ENCODE measurements around the gene ATG5. TPM values are rescaled to one million over a fixed set of nuclear protein-coding genes. Genes with fewer than 3 reads are reported as not detected.

ATG5 gene
- polyA plus RNA-seq, 3 donors = 15.0 to 31.4 (median 29.9) TPM

GRCh38 chr6:106250953-106251352 is 74.6 kb downstream of the ATG5 start:
- DNase-seq = no peak
- Mint-ChIP-seq H3K27me3 (ENCODE audit: low read depth in 3 of 3) (no peaks in the 10 kb centered on the region), H3K4me1 (no peaks in the 10 kb centered on the region), H3K4me3 (no peak overlapping the region), H3K27ac (no peak overlapping the region), H3K36me3 (peaks cover 18 to 27% of the 10 kb centered on the region in 2 donors), H3K9me3 (no peaks in the 10 kb centered on the region)
- Histone ChIP-seq H3K27ac (ENCODE audit: low read depth in 1 of 2, low read length in 2 of 2) (no peak overlapping the region), H2AFZ (ENCODE audit: insufficient read depth, low read depth, low read length, poor library complexity, severe bottlenecking) (no peak overlapping the region), H4K20me1 (ENCODE audit: insufficient read depth, low read length) (peaks cover 13% of the 10 kb centered on the region), H3K27me3 (ENCODE audit: control insufficient read depth in 2 of 2, insufficient read depth in 2 of 2, low read length in 2 of 2) (no peaks in the 10 kb centered on the region), H3K4me2 (replicated peaks; ENCODE audit: extremely low read depth, low read length, poor library complexity, severe bottlenecking) (no peak overlapping the region), H3K9me3 (replicated peaks in 1 of 2; ENCODE audit: control insufficient read depth in 1 of 2, insufficient read depth in 1 of 2, low read length in 2 of 2) (no peaks in the 10 kb centered on the region), H3K79me2 (ENCODE audit: insufficient read depth, low read length) (peaks cover 4% of the 10 kb centered on the region), H3K9ac (ENCODE audit: insufficient read depth, low read length, poor library complexity, severe bottlenecking) (no peak overlapping the region), H3K4me1 (ENCODE audit: control insufficient read depth in 1 of 2, insufficient read depth in 2 of 2, low read length in 2 of 2) (no peaks in the 10 kb centered on the region), H3K4me3 (replicated peaks in 1 of 3; ENCODE audit: low read depth in 2 of 3, low read length in 3 of 3) (no peak overlapping the region), H3K36me3 (replicated peaks in 1 of 2; ENCODE audit: control insufficient read depth in 1 of 2, insufficient read depth in 2 of 2, low read length in 2 of 2) (peaks cover 12 to 26% of the 10 kb centered on the region in 2 donors)
- 93% methylated on average over 3 of the region's 4 CpGs for WGBS (ENCODE audit: insufficient coverage)
- intact Hi-C loops (cut with micrococcal nuclease) = no loop called here
- TF ChIP-seq CTCF (IDR thresholded peaks at IDR 0.05) = no peak

GRCh38 chr6:106249658-106250057 is 75.9 kb downstream of the ATG5 start:
- H3K36me3 Mint-ChIP-seq = peaks cover 23 to 31% of the 10 kb centered on the region in 2 donors
- Histone ChIP-seq H3K4me3 (replicated peaks in 1 of 3; ENCODE audit: low read depth in 2 of 3, low read length in 3 of 3) (no peak overlapping the region), H4K20me1 (ENCODE audit: insufficient read depth, low read length) (peaks cover 5% of the 10 kb centered on the region), H2AFZ (ENCODE audit: insufficient read depth, low read depth, low read length, poor library complexity, severe bottlenecking) (no peak overlapping the region), H3K79me2 (ENCODE audit: insufficient read depth, low read length) (no peaks in the 10 kb centered on the region), H3K27ac (ENCODE audit: low read depth in 1 of 2, low read length in 2 of 2) (peak overlapping the region in 1 of 2 donors; percentile 18), H3K9me3 (replicated peaks in 1 of 2; ENCODE audit: control insufficient read depth in 1 of 2, insufficient read depth in 1 of 2, low read length in 2 of 2) (no peaks in the 10 kb centered on the region), H3K9ac (ENCODE audit: insufficient read depth, low read length, poor library complexity, severe bottlenecking) (no peak overlapping the region), H3K27me3 (ENCODE audit: control insufficient read depth in 2 of 2, insufficient read depth in 2 of 2, low read length in 2 of 2) (no peaks in the 10 kb centered on the region), H3K36me3 (replicated peaks in 1 of 2; ENCODE audit: control insufficient read depth in 1 of 2, insufficient read depth in 2 of 2, low read length in 2 of 2) (peaks cover 12 to 38% of the 10 kb centered on the region in 2 donors), H3K4me2 (replicated peaks; ENCODE audit: extremely low read depth, low read length, poor library complexity, severe bottlenecking) (no peak overlapping the region), H3K4me1 (ENCODE audit: control insufficient read depth in 1 of 2, insufficient read depth in 2 of 2, low read length in 2 of 2) (no peaks in the 10 kb centered on the region)
- H3K27ac Mint-ChIP-seq = no peak overlapping the region
- WGBS (ENCODE audit: insufficient coverage) = no CpG with 5 or more reads among the region's 1 CpG
- DNase-seq = no peak
- intact Hi-C loops (cut with micrococcal nuclease) = no loop called here
- no peak for TF ChIP-seq CTCF (IDR thresholded peaks at IDR 0.05)
- H3K9me3 Mint-ChIP-seq = no peaks in the 10 kb centered on the region
- no peak overlapping the region for H3K4me3 Mint-ChIP-seq
- H3K4me1 Mint-ChIP-seq = no peaks in the 10 kb centered on the region
- H3K27me3 Mint-ChIP-seq (ENCODE audit: low read depth in 3 of 3) = no peaks in the 10 kb centered on the region

All from CD14-positive monocyte (primary cell).